AG09309 (cell line): ENCODE measurements around the gene GATAD2A.

Source experiments
- DNase-seq: peaks from one replicate; pipeline ENCODE4 v3.0.0-alpha.2; 2010; ENCODE audit warnings: low read depth
- H3K4me3 ChIP-seq: 2 replicates; pipeline ENCODE4 v1.5.1; 2011; ENCODE audit warnings: mild to moderate bottlenecking, low read depth, low read length, moderate library complexity; ENCODE audit not compliant: control insufficient read depth
- TF ChIP-seq, protein P1 (sequence below): IDR thresholded peaks from 2 replicates; pipeline ENCODE4 v1.5.1; 2011; ENCODE audit warnings: mild to moderate bottlenecking, low read depth, low read length, inconsistent platforms; ENCODE audit not compliant: insufficient read depth, control insufficient read depth; ENCODE audit errors: missing control alignments

Gene GATAD2A

DNA sequence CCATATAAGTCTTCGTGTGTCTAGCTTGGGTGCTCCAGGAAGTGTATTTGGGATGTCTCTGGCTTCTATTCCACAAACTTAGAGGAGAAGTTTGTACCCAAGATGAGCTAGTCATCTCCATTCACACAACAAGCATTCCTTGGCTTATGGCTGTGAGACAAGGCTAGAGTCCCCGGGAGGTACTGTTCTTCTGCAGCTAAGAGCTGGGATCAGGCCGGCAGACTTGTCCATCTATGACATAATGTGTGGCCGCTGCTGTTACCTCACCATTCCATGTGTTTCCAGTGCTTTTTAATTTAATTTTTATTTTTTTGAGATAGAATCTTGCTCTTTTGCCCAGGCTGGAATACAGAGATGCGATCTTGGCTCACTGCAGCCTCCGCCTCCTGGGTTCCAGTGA, 20.7 kb downstream of the GATAD2A start:
- no peak for DNase-seq
- TF ChIP-seq, protein P1, sequence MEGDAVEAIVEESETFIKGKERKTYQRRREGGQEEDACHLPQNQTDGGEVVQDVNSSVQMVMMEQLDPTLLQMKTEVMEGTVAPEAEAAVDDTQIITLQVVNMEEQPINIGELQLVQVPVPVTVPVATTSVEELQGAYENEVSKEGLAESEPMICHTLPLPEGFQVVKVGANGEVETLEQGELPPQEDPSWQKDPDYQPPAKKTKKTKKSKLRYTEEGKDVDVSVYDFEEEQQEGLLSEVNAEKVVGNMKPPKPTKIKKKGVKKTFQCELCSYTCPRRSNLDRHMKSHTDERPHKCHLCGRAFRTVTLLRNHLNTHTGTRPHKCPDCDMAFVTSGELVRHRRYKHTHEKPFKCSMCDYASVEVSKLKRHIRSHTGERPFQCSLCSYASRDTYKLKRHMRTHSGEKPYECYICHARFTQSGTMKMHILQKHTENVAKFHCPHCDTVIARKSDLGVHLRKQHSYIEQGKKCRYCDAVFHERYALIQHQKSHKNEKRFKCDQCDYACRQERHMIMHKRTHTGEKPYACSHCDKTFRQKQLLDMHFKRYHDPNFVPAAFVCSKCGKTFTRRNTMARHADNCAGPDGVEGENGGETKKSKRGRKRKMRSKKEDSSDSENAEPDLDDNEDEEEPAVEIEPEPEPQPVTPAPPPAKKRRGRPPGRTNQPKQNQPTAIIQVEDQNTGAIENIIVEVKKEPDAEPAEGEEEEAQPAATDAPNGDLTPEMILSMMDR = no peak
- H3K4me3 ChIP-seq = no peak overlapping the region

GRCh38 chr19:19426799-19427198, 21.3 kb downstream of the GATAD2A start:
- no peak for DNase-seq
- H3K4me3 ChIP-seq = no peak overlapping the region
- TF ChIP-seq, protein P1 = no peak

GRCh38 chr19:19427302-19427701, 21.8 kb downstream of the GATAD2A start:
- TF ChIP-seq, protein P1 = no peak
- H3K4me3 ChIP-seq = no peak overlapping the region
- DNase-seq = no peak

GRCh38 chr19:19427944-19428343, 22.5 kb downstream of the GATAD2A start:
- TF ChIP-seq, protein P1 = no peak
- no peak for DNase-seq

GRCh38 chr19:19428746-19429145, 23.3 kb downstream of the GATAD2A start:
- DNase-seq = no peak
- no peak overlapping the region for H3K4me3 ChIP-seq
- TF ChIP-seq, protein P1 = no peak

More at GRCh38 chr19:19427944-19428343, 22.5 kb downstream of the GATAD2A start:
- H3K4me3 ChIP-seq = no peak overlapping the region

GRCh38 chr19:19429361-19429760, 23.9 kb downstream of the GATAD2A start:
- TF ChIP-seq, protein P1 = no peak
- DNase-seq = no peak
- H3K4me3 ChIP-seq = no peak overlapping the region

DNA sequence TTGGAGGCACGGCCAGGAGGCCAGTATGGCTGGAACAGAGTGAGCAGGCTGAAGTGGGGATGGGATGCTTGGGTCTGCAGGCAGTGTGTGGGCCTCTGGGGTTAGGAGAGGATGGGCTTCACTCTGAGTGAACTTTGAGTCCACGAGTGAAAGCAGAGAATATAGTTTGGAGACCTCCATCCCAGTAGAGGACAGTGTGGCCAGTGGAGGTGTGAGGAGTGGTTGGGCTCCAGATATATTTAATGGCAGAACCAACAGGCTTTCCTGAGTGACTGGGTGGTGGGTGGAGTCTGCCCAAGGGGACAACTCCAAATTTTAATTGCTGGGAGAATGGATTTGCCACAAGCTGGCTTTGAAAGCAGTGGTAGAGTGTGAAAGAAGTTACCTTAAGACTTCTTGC, 27.3 kb downstream of the GATAD2A start:
- H3K4me3 ChIP-seq = no peak overlapping the region
- DNase-seq = no peak
- TF ChIP-seq, protein P1 = no peak
